GM19452 (cell line): Measurements from ENCODE around the gene NUAK2.
"Not testable (repeated sequence)": the region's sequence is repeated elsewhere in the genome, so short reads cannot be mapped to it uniquely, and the experiment has no call there.

Experiments used
- ATAC-seq: cut with Tn5 transposase; IDR thresholded peaks from one replicate; pipeline ENCODE4 v1.9.1; 2021; ENCODE audit not compliant: unreplicated experiment

Gene NUAK2

DNA sequence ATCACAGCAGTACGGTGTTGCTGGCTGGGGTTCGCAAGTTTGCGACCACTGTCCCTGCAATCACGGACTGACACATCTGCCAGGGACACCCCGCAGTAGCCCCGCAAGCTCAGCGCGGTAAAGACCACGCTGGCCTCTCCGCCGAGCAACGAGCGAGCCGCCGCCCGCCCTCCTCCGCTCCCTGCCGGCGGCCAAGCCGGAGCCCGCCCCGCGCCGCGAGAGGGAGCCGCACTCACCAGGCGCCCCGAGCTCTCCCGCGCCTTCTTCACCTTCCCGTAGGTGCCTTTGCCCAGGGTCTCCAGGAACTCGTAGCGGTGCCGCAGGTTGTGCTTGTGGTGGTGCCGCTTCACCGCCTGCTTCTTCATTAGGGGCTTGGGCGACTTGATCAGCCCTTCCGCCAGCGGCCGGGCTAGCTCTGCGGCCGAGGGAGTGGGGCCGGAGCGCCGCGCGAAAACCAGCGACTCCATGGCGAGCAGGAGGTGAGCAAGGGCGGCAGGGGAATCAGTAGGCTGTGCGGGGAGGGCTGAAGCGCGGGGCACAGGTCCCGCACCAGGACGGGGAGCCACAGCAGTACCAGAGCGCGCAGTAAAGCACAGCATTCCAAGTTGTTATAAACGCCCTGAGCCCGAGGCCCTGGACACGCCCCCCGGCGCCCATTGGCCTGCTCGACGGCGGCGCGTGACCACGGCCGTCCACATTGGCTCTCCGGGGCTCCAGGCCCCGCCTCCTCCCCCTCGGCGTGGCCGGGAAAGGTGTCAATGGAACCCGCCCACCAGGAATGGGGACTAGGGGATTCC lies at the start of gene NUAK2:
Gene NUAK2 (minus strand): TSS at position 584 of the 797 bp plus-strand sequence. CDS start 117 bp downstream, at position 467.
- ATAC-seq: no peak

DNA sequence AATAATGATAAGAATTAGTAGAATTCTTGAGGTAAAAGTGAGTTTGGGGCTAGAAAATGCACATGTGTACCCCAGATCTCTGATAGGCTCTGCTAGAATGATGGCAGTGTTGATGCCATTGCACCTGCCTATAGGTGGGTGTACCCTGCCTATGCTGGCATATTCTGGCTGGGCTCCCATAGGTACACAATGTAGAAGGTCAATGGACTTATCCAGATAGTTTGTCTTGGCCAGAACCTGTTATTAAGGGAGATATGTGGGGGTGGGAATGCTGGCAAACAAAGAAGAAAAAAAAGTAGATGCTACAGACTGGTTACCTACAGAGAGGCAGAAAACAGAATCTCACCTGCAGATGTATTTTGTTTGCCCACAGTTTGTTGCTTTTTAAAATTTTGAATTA lies 49.2 kb upstream of the NUAK2 start:
- no peak for ATAC-seq

DNA sequence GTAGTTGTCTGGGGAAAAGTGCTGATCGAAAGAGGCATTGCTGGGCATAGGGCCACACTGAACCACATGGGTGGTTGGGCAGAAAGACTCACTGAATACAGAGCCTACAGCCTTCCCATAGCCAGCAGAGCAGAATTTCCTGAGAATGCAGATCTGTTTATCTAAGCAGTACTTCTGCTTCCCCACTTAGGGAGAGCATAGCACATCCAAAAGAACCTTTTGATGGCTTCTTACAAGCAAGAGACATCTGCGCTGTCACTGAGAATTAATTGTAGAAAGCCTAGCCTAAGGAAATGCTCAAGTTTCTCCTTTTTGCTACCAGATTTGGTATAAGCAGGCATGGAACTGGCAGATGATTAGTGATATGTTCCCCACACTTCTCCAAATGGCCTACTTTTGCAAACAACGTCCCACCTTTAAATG lies 48.2 kb upstream of the NUAK2 start:
- ATAC-seq: no peak

DNA sequence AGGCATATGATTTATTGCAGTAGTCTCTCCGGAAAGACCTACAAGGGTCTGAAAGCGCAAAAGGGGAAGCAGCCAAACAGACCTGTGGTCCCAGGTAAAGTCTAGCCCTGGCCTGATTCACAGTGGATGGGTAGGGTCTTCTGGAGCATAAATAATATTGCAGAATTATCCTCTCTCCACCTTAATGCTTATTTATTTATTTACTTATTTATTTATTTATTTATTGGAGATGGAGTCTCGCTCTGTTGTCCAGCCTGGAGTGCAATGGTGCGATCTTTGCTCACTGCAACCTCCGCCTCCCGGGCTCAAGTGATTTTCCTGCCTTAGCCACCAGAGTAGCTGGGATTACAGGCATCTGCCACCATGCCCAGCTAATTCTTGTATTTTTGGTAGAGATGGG lies 46.9 kb upstream of the NUAK2 start:
- ATAC-seq: no peak

DNA sequence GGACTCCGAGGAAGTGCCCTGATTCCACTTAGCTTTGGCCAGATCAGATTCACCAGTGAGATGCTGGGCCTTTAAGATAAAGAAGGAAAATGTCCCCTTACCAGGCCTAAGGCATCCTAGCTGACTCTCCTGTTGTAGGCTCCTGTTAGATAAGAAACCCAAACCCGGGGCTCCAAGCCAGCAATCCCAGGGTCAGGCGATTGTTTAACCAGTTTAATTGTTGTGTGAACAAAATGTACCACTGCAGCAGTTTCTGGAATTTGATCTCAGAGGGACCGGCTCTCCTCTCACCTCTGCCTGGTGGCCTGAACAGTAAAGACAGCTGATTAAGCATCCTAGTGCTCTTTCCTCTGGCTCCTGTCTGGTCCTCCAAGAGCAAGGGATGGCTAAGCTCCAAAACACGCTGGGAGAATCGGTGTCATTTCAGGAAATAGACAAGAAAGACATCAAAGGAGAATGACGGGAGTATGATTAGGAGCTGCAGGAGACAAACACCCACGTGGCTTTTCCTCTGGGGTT lies 44.5 kb upstream of the NUAK2 start:
- no peak for ATAC-seq

DNA sequence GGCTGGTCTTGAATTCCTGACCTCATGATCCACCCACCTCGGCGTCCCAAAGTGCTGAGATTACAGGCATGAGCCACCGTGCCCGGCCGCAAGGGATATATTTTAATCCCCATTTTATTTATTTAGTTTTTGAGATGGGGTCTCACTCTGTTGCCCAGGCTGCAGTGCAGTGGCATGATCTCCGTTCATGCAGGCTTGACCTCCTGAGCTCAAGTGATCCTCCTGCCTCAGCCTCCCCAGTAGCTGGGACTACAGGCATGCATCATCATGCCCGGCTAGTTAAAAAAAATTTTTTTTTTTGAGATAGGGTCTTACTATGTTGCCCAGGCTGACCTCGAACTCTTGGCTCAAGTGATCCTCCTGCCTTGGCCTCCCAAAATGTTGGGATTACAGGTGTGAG lies 43.5 kb upstream of the NUAK2 start:
- ATAC-seq: not testable (repeated sequence)

DNA sequence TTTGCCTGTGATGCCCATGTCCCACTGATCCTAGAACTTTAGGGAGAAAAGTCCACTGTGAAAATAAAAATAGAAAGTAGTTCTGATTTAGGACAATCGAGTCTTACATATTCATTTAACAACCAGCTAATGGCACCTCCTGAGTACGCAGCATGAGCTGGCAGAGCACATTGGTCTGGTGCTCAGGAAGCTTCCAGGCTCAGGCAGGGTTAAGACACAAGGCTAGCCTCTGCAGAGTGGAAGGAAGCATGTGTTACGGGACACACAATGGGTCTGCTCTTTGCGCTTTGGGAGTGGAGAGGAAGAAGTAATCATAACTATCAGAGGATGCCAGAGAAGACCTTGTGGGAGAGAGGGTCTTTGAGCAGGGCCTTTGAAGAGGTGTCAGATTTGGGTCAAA lies 39.3 kb upstream of the NUAK2 start:
- ATAC-seq: no peak

DNA sequence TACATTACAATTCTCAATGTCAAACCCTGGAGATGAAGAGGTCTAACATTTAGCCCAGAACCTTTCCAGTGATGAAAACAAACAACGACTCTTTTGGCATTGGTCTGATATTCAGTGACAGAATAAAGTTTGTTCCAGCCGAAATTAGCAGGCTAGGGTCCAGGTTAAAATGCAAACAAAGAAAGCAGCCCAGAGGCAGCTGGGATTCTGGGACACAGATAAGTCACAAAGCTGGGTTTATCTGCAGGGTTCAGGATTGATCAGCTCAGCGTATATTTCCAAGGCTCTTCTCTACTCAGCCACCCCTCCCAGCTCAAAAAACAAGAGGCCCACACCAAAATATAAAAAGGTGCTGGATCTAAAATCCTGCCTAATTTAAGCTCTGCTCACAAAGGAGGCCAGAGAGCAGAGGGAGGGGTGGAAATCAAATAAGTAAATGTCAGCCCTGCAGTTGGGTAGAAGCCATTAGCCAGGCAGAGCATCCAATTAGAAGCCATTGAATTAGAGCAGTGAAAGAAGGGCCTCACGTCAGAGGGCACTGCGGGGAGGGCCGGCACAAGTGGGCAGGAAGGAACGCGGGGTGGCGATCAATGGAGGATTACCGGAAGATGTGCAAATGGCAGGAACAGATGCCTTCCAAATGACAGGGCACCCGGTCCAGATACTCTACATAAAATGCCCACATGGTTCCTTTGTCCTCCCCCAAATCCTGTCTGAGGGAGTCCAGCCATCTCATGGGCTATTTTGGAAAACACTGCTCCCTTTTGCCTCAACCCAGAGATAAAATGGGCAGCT lies 38.4 kb upstream of the NUAK2 start:
- no peak for ATAC-seq

DNA sequence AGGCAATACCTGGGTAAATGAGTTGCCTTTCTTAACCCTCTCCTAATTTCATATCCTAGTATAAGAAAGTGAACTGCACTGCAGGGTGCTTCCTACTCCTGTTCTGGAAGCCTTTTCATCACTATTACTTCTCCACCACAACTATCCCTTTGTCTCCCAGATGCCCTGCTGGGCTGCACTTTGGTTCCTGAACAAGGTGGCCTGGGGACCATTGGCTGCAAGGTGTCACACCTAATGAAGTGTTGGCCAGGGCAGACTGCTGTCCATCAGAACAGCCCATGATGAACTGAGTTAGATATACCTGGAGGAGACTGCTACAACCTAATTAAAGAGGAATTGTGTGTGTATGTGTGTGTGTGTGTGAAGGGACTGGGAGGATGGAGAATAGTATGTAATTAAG lies 37.0 kb upstream of the NUAK2 start:
- ATAC-seq: no peak

DNA sequence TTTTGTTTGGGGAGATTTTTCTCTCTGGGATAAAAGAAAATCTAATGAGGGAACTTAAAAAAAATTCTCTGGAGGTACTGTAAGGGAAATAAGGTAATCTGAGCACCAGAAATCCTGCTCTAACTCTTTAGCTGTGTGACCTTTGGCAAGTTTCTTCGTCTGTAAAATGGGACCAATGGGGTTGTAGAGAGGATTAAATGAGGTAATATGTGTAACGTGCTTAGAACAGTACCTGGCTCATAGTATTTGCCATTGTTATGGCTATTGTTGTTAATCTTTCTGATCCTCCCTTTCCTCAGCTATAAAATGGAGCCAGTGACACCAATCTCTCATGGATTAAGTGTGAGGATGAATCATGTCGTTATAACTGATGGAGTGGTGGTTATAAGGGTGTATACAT lies 36.0 kb upstream of the NUAK2 start:
- no peak for ATAC-seq

DNA sequence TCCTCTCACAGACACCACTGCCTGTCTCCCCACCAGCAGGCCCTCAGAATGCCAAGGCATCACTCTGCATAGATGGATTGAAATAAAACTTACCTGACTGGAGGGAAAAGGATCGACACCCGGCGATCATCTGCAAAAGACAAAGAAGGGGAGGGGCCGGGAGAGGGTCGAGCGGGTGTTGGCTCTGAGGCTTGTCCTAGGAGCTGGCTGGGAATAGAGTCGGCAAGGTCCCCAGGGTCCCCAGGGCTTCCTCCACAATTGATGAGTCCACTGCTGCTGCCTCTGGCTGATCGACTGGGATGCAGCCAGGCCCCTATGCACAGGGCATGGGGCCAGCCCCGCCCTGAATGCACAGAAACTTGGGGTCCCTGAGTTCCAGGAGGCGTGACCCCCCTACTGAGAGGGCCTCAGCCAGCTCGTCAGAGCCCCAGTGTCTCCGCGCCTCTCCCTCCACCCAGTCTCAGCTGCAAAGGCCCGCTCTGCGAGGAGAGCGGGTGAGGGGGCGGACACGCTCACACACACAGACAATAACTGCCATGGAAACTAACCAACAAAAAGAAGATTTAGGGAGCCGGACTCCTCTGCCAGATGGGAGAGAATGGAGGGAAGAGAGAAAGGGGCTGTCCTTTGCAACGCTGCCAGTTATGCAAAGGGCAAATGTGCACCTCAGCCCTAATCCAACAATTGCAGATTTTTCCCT lies 35.0 kb upstream of the NUAK2 start, which contains the start of gene KLHDC8A:
Gene KLHDC8A (minus strand): TSS at position 483 of the 700 bp plus-strand sequence. CDS start 13,318 bp downstream, outside the sequence.
- no peak for ATAC-seq

DNA sequence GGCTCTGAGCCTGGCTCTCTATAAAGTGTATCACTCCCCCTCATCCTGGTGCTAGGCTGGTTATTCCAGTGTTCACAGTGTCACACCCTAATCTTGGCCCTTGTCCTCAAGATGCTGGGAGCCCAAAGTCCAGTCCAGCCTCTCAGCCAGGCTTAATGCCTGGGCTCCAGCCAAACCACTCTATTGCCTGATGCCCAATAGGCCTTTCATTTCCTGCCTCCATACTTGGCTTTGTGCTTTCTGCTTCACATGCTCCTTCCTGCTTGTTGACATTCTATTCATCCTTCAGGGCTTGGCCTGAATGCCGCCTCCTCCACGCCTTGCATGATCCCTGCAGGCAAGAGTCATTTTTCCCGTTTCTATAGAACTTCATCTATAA lies 33.5 kb upstream of the NUAK2 start:
- ATAC-seq: no peak

DNA sequence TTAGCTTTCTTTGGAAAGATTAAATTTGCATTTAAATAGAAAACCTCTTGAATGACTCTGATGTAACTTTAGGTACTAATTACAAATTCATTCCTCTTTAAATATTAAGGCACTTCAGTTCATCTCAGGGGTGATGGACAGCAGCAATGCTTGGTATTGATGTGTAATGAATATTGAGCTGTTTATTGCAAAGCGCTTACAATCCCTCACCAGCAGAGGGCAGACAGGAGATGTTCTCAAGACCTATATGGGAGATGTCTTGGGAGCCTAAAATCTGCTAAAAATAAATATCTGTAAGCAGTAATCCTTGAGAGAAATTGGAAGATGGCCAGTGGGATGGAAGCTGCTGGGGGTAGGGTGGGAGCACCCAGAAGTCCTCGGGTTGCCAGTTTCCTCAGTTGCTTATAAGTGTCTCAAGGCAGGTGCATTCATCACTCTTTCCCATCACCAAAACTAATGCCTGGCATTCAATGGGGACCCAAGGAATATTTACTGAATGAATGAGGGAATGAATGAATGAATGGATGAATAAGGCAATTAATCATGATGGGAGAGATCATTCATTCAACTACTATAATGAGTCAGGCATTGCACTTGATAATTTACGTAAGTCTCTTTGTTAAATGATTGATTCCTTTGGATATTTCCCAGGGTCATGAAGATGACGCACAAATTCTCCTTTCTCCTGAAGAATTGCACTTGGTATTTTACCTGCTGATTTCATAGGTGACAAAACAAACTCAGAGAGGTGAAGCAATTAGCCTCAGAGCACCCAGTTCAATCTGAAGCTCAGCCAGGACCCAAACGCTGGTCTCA lies 32.9 kb upstream of the NUAK2 start:
- no peak for ATAC-seq

DNA sequence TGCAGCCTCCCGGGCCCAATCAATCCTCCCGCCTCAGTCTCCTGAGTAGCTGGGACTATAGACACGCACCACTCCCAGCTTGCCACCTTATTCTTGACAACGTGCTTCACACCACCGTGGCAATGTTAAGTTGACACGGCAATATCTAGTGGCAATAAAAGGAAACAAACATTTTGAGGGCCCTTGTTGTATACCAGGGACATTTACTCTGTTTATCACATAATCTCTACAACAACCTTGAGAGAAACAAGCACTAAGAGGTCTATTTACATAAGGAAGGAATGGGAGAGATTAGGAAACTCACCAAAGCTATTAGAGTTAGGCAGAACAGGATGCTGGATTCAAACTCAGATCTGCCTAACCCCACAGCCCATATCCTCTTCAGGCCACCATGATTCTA lies 32.1 kb upstream of the NUAK2 start:
- ATAC-seq: no peak

DNA sequence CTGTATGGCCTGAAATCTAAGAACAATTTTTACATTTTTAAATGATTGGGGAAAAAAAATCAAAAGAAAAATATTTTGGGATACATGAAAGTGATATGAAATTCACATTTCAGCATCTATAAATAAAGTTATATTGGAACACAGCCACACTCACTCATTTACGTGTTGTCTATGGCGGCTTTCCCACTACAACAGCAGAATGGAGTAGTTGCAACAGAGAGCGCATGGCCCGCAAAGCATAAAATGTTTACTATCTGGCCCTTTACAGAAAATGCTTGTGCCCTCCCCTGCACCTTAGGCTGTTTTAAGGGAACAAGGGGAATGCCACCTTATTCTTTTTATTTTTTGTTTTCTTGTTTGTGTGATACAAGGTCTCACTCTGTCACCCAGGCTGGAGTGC lies 31.6 kb upstream of the NUAK2 start:
- ATAC-seq: no peak

DNA sequence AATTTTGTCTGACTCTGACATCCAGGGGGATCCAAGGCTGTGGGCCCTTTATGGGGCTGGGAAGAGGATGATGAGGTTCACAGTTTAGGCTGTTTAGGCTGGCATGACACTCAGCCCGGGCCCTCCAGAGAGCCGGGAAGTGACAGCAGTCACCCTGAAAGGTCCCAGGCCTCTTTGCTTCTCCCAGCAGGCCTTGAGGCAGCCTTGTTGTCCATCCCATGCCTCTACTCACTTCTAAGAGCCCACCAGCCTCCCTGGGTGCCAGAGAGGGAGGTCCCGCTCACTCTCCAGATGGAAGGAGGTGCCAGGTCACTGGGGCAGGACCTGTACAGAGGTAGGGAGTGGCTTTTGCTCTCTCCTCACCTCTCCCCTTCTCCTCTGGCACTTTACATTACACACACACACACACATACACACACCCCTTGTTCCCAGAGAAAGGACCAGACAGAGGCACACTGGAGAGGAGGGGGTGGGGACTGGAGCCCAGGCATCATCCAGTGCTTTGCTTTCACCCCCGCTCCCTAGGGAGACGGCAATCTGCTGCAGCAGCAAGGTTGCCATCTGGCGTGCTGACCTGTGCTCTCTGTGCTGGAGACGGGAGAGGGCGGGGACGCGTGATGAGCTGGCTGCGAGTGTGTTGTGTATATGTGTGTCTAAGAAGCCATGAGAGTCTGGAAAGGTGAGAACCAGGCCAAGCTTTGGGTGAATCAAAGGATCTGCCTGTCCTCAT lies 30.6 kb upstream of the NUAK2 start:
- no peak for ATAC-seq

DNA sequence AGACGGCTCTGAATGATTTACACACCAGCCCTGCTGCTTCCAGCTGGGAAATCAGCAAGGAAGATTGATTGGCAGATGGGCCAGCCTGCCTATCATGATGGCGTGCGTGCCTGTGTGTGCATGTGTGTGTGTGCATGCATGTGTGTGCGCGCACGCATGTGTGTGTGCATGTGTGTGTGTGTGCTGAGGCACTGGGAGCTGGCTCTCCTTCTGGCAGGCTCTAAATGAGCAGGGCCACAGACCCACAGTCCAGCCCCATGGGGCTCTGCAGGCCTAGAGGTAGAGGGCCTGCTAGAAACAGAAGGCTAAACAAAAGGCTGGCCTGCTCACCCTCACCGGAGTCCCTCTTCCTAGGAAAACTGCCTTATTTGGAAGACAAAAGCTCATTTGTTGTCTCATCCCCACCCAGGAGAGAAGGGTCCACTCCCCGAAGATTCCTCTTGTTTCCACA lies 29.2 kb upstream of the NUAK2 start:
- ATAC-seq: no peak

DNA sequence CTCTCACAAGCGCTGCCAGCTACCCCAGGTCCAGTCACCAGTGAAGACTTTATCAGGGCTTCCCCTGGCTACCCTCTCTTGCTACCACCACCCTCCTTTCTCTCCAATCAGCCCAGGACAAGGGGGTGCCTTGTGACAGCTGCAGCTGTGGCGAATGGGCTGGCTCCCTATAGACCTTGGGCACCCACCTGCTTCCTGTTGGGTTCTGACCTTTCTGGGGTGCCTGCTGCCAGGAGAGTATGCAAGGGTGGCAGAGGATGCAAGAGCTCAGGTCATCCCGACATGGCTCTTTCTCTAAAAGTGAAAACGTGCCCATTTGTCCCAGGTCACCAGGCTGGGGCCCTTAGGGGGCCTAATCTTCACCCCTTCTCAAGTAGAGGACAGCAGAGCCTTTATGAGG lies 28.6 kb upstream of the NUAK2 start:
- no peak for ATAC-seq

DNA sequence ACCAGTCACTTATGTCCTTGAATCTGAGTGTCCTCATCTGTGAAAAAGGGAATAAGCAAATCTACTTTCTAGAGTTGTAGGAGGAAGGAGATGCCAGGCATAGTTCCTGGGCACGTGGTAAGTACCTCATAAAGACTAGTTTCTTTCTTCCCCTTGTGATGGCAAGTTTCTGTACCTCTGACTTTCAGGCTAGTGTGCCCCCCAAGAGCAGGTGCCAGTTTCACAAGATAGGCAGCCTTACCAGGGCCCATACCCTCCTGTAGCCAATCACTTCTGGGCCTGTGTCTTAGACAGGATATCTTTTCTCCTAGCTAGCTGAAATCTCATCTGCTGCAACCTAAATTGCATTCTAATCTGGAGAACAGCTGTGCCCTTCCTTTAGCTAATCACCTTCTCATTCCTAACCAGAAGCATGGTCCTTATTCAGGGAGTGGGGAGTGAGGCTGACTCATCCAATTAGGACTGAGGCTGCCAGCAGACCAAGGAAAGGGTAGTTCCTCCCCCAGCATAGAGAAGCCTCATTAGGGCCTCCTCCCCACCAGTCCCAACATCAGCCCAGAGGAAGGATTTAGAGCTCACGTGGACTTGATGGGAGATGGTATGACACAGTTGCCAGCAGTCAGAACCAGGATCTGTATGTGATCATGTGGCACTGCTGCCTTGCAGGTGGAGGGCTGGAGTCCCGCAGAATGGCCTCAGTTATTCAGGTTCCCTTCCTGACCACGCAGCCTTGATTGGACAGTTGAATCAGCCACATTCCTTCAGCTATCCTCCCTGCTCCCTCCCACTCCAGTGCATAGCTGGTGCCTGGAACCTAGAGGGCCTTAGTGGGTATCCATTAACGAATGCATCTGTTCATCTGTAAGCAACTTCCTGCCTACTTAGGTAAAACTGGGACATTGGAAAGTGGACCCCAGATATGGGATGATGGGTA lies 27.3 kb upstream of the NUAK2 start:
- no peak for ATAC-seq
